GM12865 (cell line): Measurements from ENCODE around the gene RPN2.

Experiments used
- DNase-seq: peaks from one replicate; pipeline ENCODE4 v3.0.0; 2010; ENCODE audit warnings: low read depth
- H3K4me3 ChIP-seq: 2 replicates; pipeline ENCODE4 v1.5.1; 2011; ENCODE audit warnings: mild to moderate bottlenecking, low read depth, low read length, control low read depth
- TF ChIP-seq, protein P1 (sequence below): IDR thresholded peaks from 2 replicates; pipeline ENCODE4 v1.5.1; 2011; ENCODE audit warnings: low read length, control low read depth, low read depth, inconsistent platforms; ENCODE audit not compliant: insufficient read depth; ENCODE audit errors: missing control alignments

RPN2 gene

DNA sequence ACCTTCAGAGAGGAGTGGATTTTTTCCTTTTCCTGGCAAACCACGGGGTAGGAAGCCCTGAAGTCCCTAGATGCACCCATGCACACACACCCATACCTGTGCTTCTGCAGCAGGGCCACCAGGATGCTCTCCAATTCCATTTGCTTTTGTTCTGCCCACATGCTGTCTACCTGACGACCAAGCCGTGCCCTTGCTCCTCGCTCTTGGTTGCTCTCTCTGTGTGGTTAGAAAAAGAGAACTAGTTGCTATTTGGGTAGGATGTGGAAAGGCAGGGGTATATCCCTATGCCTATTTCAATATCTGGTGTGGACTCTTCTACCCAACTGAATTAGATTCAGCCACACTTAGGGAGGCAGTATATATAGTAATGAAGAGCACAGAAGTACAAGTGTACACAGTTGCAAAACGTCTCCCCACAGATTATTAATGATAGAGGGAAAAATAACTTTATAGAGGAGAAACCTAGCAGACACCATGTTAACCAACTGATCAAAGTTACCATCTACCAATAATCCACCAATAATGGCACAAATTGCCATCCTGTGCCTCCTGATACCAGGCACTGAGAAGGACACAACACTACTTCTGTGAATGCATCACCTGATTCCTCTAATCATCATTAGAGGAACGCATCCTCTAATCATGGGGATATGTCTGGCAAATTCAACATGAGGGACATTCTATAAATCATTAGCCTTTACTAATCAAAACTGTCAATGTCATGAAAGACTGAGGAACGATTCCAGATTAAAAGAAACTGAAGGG lies 75.2 kb downstream of the RPN2 start:
- DNase-seq: peak; percentile 36
- H3K4me3 ChIP-seq: no peak overlapping the region
- TF ChIP-seq, protein P1, sequence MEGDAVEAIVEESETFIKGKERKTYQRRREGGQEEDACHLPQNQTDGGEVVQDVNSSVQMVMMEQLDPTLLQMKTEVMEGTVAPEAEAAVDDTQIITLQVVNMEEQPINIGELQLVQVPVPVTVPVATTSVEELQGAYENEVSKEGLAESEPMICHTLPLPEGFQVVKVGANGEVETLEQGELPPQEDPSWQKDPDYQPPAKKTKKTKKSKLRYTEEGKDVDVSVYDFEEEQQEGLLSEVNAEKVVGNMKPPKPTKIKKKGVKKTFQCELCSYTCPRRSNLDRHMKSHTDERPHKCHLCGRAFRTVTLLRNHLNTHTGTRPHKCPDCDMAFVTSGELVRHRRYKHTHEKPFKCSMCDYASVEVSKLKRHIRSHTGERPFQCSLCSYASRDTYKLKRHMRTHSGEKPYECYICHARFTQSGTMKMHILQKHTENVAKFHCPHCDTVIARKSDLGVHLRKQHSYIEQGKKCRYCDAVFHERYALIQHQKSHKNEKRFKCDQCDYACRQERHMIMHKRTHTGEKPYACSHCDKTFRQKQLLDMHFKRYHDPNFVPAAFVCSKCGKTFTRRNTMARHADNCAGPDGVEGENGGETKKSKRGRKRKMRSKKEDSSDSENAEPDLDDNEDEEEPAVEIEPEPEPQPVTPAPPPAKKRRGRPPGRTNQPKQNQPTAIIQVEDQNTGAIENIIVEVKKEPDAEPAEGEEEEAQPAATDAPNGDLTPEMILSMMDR: peak; percentile 2

DNA sequence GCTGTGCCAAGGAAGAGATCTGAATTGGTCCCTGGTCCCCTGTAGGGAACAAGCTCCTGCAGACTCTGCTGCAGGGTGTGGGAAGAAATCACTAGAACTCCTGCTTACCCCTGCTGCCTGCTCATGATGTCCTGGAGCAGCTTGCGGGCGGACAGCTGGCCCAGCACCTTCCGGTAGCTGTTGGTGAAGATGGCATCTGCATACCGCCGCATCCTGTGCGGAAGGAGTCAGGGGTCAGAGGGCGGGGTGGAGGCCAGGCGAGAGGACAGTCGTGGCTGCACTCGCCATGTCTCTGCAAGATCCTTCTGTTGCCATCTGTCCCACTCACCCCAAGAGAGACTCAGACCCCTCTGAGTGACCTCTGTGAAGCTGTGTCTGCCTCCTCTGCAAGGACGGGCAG lies 77.2 kb downstream of the RPN2 start:
- TF ChIP-seq, protein P1: no peak
- no peak overlapping the region for H3K4me3 ChIP-seq
- DNase-seq: no peak

DNA sequence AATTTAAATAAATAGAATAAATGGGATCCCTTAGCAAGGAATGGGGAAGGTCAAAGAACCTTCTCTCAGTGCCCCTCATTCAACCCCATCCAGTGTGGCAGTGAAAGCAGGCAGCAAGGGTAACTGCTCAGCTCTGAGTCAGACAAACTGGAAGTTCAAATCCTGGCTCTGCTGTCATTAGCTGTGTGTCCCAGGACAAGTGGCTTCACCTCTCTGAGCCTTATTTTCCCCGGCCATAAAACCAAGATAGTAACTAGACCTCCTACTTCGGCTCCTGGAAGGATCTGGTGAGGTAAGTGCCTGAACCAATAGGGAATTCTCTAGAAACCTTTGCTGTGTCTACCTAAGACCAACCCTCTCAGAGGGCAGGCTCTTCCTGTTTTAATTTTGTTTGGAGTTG lies 78.4 kb downstream of the RPN2 start:
- TF ChIP-seq, protein P1: no peak
- DNase-seq: no peak
- H3K4me3 ChIP-seq: no peak overlapping the region

DNA sequence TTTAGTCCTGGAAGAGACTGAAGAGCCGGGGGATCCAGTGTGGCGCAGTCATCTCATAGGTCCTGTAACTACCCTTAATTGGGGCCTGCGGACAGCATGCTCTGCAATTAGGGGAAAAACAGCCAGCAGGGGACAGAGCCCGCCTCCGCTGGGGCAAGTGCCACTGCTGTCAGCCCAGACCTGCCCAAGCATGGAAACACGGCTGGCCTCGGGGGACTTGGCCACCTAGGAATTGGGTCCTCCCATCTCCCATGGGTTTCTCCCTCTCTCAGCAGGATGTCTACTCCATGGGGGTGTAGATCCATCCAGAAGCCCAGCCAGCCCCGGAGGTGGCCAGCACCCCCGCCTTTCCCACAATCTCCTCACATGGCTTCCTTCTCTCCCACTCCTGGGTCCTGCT lies 78.9 kb downstream of the RPN2 start:
- no peak for DNase-seq
- TF ChIP-seq, protein P1: no peak
- no peak overlapping the region for H3K4me3 ChIP-seq

DNA sequence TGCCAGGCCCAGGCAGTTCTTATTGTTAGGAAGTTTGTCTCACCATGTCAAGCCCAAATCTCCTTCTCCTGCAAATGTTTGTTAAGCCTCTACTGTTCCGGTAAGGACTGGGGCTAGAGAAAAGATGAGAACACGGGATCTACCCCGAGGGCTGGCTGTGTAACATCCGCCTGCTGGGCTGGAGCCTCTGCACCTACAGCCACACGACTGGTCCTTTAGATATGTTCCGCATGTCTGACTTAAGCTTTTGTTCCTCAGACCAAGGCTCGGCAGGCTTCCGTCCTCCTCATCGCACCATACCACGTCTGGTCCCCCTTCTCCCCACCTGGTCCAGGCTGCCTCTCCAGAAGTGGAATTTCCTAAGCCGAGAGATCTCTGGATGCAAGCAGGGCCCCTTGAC lies 79.9 kb downstream of the RPN2 start:
- DNase-seq: no peak
- TF ChIP-seq, protein P1: no peak
- no peak overlapping the region for H3K4me3 ChIP-seq

DNA sequence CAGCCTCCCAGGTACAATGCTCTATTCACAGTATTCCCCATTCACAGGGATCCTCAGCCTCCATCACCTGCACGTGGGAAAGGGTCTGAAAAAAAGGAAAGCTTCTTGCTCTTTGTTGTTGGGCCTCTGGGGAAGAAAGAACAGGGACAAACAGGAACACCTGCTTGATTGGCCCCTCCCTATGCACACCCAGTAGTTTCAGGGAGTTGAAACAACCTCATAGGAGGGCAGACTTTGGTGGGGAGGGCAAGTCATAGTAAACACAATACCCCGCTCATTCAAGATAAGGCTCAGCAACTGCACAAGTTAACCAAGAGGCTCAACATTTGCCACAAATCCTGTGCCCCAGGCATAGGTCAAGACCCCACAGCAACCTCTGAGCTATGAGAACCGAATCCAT lies 80.7 kb downstream of the RPN2 start:
- DNase-seq: no peak
- TF ChIP-seq, protein P1: no peak
- no peak overlapping the region for H3K4me3 ChIP-seq

DNA sequence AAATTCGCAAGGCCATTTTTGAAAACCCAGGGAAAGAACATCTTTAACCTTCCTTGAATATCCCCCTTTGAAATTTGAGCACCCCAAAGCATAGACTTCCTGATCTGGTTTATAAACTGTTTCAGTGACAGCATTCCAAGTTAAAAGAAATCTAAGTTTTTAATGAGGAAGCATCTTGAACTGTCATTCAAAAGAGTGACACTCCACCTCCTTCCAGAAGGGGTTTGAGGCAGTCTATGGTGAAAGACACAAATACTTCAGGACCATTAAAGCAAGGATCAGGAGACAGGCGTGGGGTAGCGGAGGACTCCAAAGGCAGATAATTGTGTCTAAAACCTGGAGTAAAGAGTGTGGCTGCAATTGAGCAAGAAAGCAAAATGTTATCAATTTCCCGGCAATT lies 81.8 kb downstream of the RPN2 start:
- DNase-seq: no peak
- no peak overlapping the region for H3K4me3 ChIP-seq
- TF ChIP-seq, protein P1: no peak
